Ascending aorta (tissue), 2 donors: ENCODE results near the gene MYO1D. TPM values are rescaled to one million over a fixed set of nuclear protein-coding genes. Genes with fewer than 3 reads are reported as not detected.

Experiments used
- DNase-seq, 2 donors: peaks; one replicate each; pipeline ENCODE4 v3.0.0-alpha.2; 2019; ENCODE audit warnings: low spot score in 2 of 2
- H3K27ac ChIP-seq, 2 donors: fragments of 200-600 bp; sonication (generic); one replicate each; pipeline ENCODE4 v1.5.1; 2016 to 2017; ENCODE audit warnings: mild to moderate bottlenecking in 1 of 2
- H3K27me3 ChIP-seq: fragments of 200-600 bp; sonication (generic); one replicate; pipeline ENCODE4 v1.5.1; 2017
- H3K36me3 ChIP-seq, 2 donors: fragments of 200-600 bp; sonication (generic); one replicate each; pipeline ENCODE4 v1.5.1; 2016
- H3K4me1 ChIP-seq, 2 donors: fragments of 200-600 bp; sonication (generic); one replicate each; pipeline ENCODE4 v1.5.1; 2016 to 2017; ENCODE audit warnings: mild to moderate bottlenecking in 1 of 2
- H3K4me3 ChIP-seq, 2 donors: fragments of 200-600 bp; sonication (generic); one replicate each; pipeline ENCODE4 v1.5.1; 2016 to 2017; ENCODE audit warnings: mild to moderate bottlenecking in 1 of 2
- H3K9me3 ChIP-seq, 2 donors: fragments of 200-600 bp; sonication (generic); one replicate each; pipeline ENCODE4 v1.5.1; 2016
- CTCF ChIP-seq, 3 experiments: fragments of 200-600 bp in 2 of 3; fragments of 450-650 bp in 1 of 3; sonication (generic) in 2 of 3; IDR thresholded peaks; one replicate each; pipeline ENCODE4 v1.5.1; 2016 to 2019; ENCODE audit warnings: antibody characterized with exemption in 3 of 3, mild to moderate bottlenecking in 1 of 3, moderate library complexity in 1 of 3
- intact Hi-C: fragments of 100-400 bp; cut with DNase I; formaldehyde crosslinking; loops from one replicate; pipeline ENCODE4 v1.15.1; 2023
- total RNA-seq: library from RNA; depleted of rRNA; stranded (reverse); fragments of >200 nt; gene quantifications from one replicate; pipeline ENCODE4 v1.1.0, GENCODE V29; 2016

The MYO1D gene
- total RNA-seq, 1 donor from 2014 or later, result 105 TPM

DNA sequence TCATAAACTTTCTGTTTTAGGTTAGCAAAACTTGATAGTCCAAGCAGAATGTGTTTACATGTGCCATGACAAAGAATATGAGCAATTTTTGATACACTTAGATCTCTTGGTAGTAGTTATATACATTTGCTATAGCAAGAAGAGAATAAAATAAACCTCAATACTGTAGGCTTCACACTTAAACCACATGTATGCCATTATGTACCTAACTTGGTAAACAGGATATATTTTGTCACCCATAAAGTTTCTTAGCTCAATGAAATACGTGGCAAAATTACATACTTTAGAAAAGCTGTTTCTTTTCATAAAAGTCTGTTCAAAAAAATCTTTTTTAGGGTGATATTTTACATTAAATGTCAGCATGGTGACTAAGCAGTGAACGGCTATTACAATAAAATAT, 184.7 kb downstream of the MYO1D start:
- DNase-seq, result no peak
- intact Hi-C loops, result no loop called here

GRCh38 chr17:32689348-32689747, 187.6 kb downstream of the MYO1D start:
- intact Hi-C loops, result no loop called here
- TF ChIP-seq CTCF (IDR thresholded peaks at IDR 0.05), result no peak
- DNase-seq, result no peak
- Histone ChIP-seq H3K27me3 (no peaks in the 10 kb centered on the region), H3K9me3 (no peaks in the 10 kb centered on the region), H3K27ac (no peak overlapping the region), H3K36me3 (peaks cover 4 to 17% of the 10 kb centered on the region in 2 donors), H3K4me3 (no peak overlapping the region), H3K4me1 (no peaks in the 10 kb centered on the region)

More for the DNA sequence above, 184.7 kb downstream of the MYO1D start:
- Histone ChIP-seq H3K27me3 (no peaks in the 10 kb centered on the region), H3K4me1 (no peaks in the 10 kb centered on the region), H3K27ac (no peak overlapping the region), H3K36me3 (peaks cover 0 to 7% of the 10 kb centered on the region in 2 donors), H3K9me3 (no peaks in the 10 kb centered on the region), H3K4me3 (no peak overlapping the region)
- no peak for TF ChIP-seq CTCF (IDR thresholded peaks at IDR 0.05)

GRCh38 chr17:32688221-32688620, 188.7 kb downstream of the MYO1D start:
- intact Hi-C loops, result no loop called here
- no peak overlapping the region for H3K27ac ChIP-seq
- H3K36me3 ChIP-seq, result peaks cover 4 to 17% of the 10 kb centered on the region in 2 donors
- H3K9me3 ChIP-seq, result no peaks in the 10 kb centered on the region
- H3K4me1 ChIP-seq, result no peaks in the 10 kb centered on the region
- no peak for DNase-seq
- no peaks in the 10 kb centered on the region for H3K27me3 ChIP-seq
- no peak overlapping the region for H3K4me3 ChIP-seq
- TF ChIP-seq CTCF (IDR thresholded peaks at IDR 0.05), result no peak

- H3K27me3 ChIP-seq, result no peaks in the 10 kb centered on the region
- H3K4me1 ChIP-seq, result no peaks in the 10 kb centered on the region
- no peak overlapping the region for H3K27ac ChIP-seq
- H3K9me3 ChIP-seq, result no peaks in the 10 kb centered on the region
- TF ChIP-seq CTCF (IDR thresholded peaks at IDR 0.05), result no peak
- H3K4me3 ChIP-seq, result no peak overlapping the region
- intact Hi-C loops, result no loop called here
- DNase-seq, result no peak
- peaks cover 4 to 11% of the 10 kb centered on the region in 2 donors for H3K36me3 ChIP-seq
Observed at GRCh38 chr17:32684087-32684958, 192.6 kb downstream of the MYO1D start.

GRCh38 chr17:32673964-32674363, 203.0 kb downstream of the MYO1D start:
- H3K27ac ChIP-seq, result peak overlapping the region; percentile 29 to 65
- no peak for TF ChIP-seq CTCF (IDR thresholded peaks at IDR 0.05)
- intact Hi-C loops, result no loop called here

More at GRCh38 chr17:32673964-32674363, 203.0 kb downstream of the MYO1D start:
- Histone ChIP-seq H3K9me3 (no peaks in the 10 kb centered on the region), H3K4me3 (no peak overlapping the region), H3K4me1 (peaks cover 8 to 25% of the 10 kb centered on the region in 2 donors), H3K36me3 (no peaks in the 10 kb centered on the region), H3K27me3 (no peaks in the 10 kb centered on the region)
- DNase-seq, result no peak
